Lung (tissue), 12 donors: Measurements from ENCODE around the gene FHOD3. TPM values are rescaled to one million over a fixed set of nuclear protein-coding genes. Genes with fewer than 3 reads are reported as not detected.

Source experiments
- ATAC-seq: fragments of 200-7000 bp; cut with Tn5 transposase; one replicate; pipeline ENCODE4 v1.9.1; 2020; ENCODE audit warnings: moderate number of reproducible peaks; ENCODE audit not compliant: insufficient read depth, low FRiP score
- DNase-seq, 3 donors: peaks; one replicate each; pipeline ENCODE4 v3.0.0-alpha.2; 2013 to 2017
- H3K27ac ChIP-seq, 2 donors: one replicate each; pipeline ENCODE4 v1.5.1; 2013; ENCODE audit warnings: mild to moderate bottlenecking in 2 of 2, moderate library complexity in 2 of 2, control low read depth in 1 of 2, inconsistent platforms in 1 of 2, low read depth in 1 of 2, low read length in 1 of 2
- H3K27me3 ChIP-seq, 3 donors: one replicate each; pipeline ENCODE4 v1.5.1; 2013; ENCODE audit warnings: low read length in 2 of 3; ENCODE audit not compliant: control insufficient read depth in 3 of 3, insufficient read depth in 3 of 3
- H3K36me3 ChIP-seq, 4 donors: one replicate each; pipeline ENCODE4 v1.5.1; 2013; ENCODE audit warnings: low read length in 4 of 4, mild to moderate bottlenecking in 1 of 4, moderate library complexity in 1 of 4; ENCODE audit not compliant: control insufficient read depth in 4 of 4, insufficient read depth in 4 of 4
- H3K4me1 ChIP-seq, 5 donors: one replicate each; pipeline ENCODE4 v1.5.1; 2013; ENCODE audit warnings: low read length in 5 of 5, mild to moderate bottlenecking in 2 of 5, moderate library complexity in 1 of 5; ENCODE audit not compliant: control insufficient read depth in 5 of 5, insufficient read depth in 5 of 5
- H3K4me3 ChIP-seq: one replicate; pipeline ENCODE4 v1.5.1; 2013; ENCODE audit warnings: mild to moderate bottlenecking, control low read depth, moderate library complexity
- H3K9ac ChIP-seq, 2 donors: one replicate each; pipeline ENCODE4 v1.5.1; 2013; ENCODE audit warnings: low read length in 2 of 2, control low read depth in 1 of 2; ENCODE audit not compliant: insufficient read depth in 1 of 2
- H3K9me3 ChIP-seq, 4 donors: one replicate each; pipeline ENCODE4 v1.5.1; 2013; ENCODE audit warnings: low read length in 3 of 4, mild to moderate bottlenecking in 1 of 4, moderate library complexity in 1 of 4; ENCODE audit not compliant: control insufficient read depth in 4 of 4, insufficient read depth in 3 of 4
- CTCF ChIP-seq: IDR thresholded peaks from 2 replicates; pipeline ENCODE4 v1.5.1; 2012; ENCODE audit warnings: mild to moderate bottlenecking; ENCODE audit errors: control extremely low read depth, extremely low read depth
- WGBS, 2 donors: extraction: QIAGEN DNeasy Blood & Tissue Kit; methylation state at CpG; one replicate each; pipeline ENCODE4 v1.1.7; 2013; 5-methylcytosine and 5-hydroxymethylcytosine counted together
- polyA plus RNA-seq, 2 donors: library from polyadenylated mRNA; stranded (reverse); fragments of 200-250 nt; gene quantifications; one replicate each; pipeline ENCODE4 v1.2.1, GENCODE V29; 2013
- total RNA-seq, 2 donors: library from RNA; depleted of rRNA in 1 of 2; stranded (reverse); fragments of >200 nt in 1 of 2; gene quantifications; one replicate each; pipeline ENCODE4 v1.2.1, GENCODE V29; 2014 to 2021
- donor health status: control.
- donor health status: control.
- donor health status: Bipolar disorder and iron deficiency.
- donor health status: healthy.
- donor health status: DM: yes; HTN: yes; CAD: no.

Gene FHOD3
- total and polyA plus RNA-seq, 4 donors, result 1.0 to 7.4 (median 2.9) TPM

GRCh38 chr18:36321658-36322407 is 24.3 kb downstream of the FHOD3 start:
- ATAC-seq (no peak), DNase-seq (no peak)
- Histone ChIP-seq H3K9ac (no peak overlapping the region), H3K9me3 (no peaks in the 10 kb centered on the region), H3K4me1 (peaks cover 0 to 6% (median 0%) of the 10 kb centered on the region in 5 donors), H3K4me3 (no peak overlapping the region), H3K27me3 (no peaks in the 10 kb centered on the region), H3K36me3 (no peaks in the 10 kb centered on the region), H3K27ac (peak overlapping the region in 1 of 2 donors; percentile 50)
- TF ChIP-seq CTCF, result no peak
- WGBS, 2 donors, result 73 to 75% methylated on average over 10 of the region's 10 CpGs

DNA sequence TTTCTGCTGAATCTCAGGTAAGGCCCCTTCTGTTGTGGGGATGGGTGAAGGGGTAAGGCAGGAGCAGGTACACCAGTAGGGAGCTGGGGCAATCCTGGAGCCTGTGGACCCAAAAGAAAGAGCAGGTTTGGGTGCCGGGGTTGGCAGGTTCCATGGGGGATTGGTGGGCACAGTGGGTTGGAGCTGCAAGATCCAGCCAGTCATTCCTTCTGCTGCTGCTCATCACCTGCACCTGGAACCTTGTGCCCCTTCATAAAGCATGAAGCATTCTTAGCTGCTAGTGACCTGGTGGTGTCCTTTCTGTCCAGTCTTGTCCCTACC is 24.9 kb downstream of the FHOD3 start:
- H3K9me3 ChIP-seq, result no peaks in the 10 kb centered on the region
- H3K36me3 ChIP-seq, result no peaks in the 10 kb centered on the region
- TF ChIP-seq CTCF, result no peak
- DNase-seq (no peak), ATAC-seq (no peak)
- no peak overlapping the region for H3K4me3 ChIP-seq
- H3K27me3 ChIP-seq, result no peaks in the 10 kb centered on the region
- peaks cover 0 to 6% (median 0%) of the 10 kb centered on the region in 5 donors for H3K4me1 ChIP-seq
- no peak overlapping the region for H3K9ac ChIP-seq
- H3K27ac ChIP-seq, result peak overlapping the region in 1 of 2 donors; percentile 50
- whole genome bisulfite sequencing, 2 donors, result 77 to 91% methylated on average over 1 of the region's 1 CpG

DNA sequence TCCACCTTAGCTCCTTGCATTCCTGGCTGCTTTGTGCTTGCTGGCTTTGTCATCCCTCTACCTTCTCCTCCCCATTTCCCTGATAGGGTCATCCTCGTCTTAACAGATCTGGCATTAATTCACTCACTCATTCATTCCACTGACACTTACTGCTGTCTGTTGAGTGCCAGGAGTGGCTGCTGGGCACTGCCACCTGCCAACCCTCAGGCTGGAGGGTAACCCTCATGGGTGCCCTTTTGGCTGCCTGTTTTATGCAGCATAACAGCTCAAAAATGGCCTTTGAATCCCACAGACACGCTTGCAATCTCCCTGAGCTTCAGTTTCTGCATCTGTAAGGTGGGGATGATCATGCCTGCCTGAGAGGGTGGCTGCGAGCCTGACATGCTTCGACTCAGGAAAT is 25.2 kb downstream of the FHOD3 start:
- ATAC-seq (no peak), DNase-seq (no peak)
- Histone ChIP-seq H3K36me3 (no peaks in the 10 kb centered on the region), H3K4me1 (peaks cover 0 to 6% (median 0%) of the 10 kb centered on the region in 5 donors), H3K27ac (peak overlapping the region in 1 of 2 donors; percentile 50), H3K9me3 (no peaks in the 10 kb centered on the region), H3K27me3 (no peaks in the 10 kb centered on the region), H3K4me3 (no peak overlapping the region), H3K9ac (no peak overlapping the region)
- 68 to 83% methylated on average over 4 of the region's 4 CpGs for WGBS, 2 donors
- TF ChIP-seq CTCF, result no peak

GRCh38 chr18:36323421-36323820 is 25.9 kb downstream of the FHOD3 start:
- WGBS, 2 donors, result 58 to 82% methylated on average over 1 of the region's 1 CpG
- H3K27me3 ChIP-seq, result no peaks in the 10 kb centered on the region
- DNase-seq, result no peak
- H3K9ac ChIP-seq, result no peak overlapping the region
- peaks cover 0 to 10% (median 0%) of the 10 kb centered on the region in 5 donors for H3K4me1 ChIP-seq
- ATAC-seq, result no peak
- H3K4me3 ChIP-seq, result no peak overlapping the region
- TF ChIP-seq CTCF, result no peak
- H3K9me3 ChIP-seq, result no peaks in the 10 kb centered on the region
- no peaks in the 10 kb centered on the region for H3K36me3 ChIP-seq
- H3K27ac ChIP-seq, result peak overlapping the region in 1 of 2 donors; percentile 36
